ENCODE results near the gene SPHK2. TPM values are rescaled to one million over a fixed set of nuclear protein-coding genes. Genes with fewer than 3 reads are reported as not detected.
A peak's percentile ranks its signal among the peaks of the same experiment; 100 is the strongest.

Gene SPHK2
- total RNA-seq, 1 donor from 2014 or later, result 7.2 TPM

DNA sequence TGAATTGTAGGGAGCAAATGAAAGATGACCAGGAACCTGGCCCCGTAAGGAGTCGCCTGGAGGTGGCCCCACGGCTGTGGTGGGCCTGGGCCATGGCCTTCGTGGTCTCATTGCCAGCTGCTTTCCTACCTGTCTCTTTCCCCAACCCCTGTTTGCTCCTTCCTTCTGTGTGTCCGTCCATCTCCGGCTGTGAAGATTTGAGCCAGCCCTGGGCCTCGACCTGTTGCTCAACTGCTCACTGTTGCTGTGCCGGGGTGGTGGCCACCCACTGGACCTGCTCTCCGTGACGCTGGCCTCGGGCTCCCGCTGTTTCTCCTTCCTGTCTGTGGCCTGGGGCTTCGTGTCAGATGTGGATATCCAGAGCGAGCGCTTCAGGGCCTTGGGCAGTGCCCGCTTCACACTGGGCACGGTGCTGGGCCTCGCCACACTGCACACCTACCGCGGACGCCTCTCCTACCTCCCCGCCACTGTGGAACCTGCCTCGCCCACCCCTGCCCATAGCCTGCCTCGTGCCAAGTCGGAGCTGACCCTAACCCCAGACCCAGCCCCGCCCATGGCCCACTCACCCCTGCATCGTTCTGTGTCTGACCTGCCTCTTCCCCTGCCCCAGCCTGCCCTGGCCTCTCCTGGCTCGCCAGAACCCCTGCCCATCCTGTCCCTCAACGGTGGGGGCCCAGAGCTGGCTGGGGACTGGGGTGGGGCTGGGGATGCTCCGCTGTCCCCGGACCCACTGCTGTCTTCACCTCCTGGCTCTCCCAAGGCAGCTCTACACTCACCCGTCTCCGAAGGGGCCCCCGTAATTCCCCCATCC, 9.4 kb downstream of the SPHK2 start:
- Histone ChIP-seq H3K9me3 (ENCODE audit: low read depth) (no peaks in the 10 kb centered on the region), H3K36me3 (no peaks in the 10 kb centered on the region), H3F3A (ENCODE audit: low read depth) (peaks cover 42% of the 10 kb centered on the region), H3K79me2 (ENCODE audit: low read depth) (peaks cover 22% of the 10 kb centered on the region), H3K4me3 (no peak overlapping the region), H3K4me1 (peaks cover 11% of the 10 kb centered on the region), H3K27ac (no peak overlapping the region), H4K20me1 (ENCODE audit: low read depth) (peaks cover 43% of the 10 kb centered on the region), H3K27me3 (no peaks in the 10 kb centered on the region), H2AFZ (replicated peaks) (no peak overlapping the region), H3K9ac (no peak overlapping the region), H3K4me2 (no peak overlapping the region)
- DNase-seq (ENCODE audit: low spot score), result no peak
- H3K36me3 Mint-ChIP-seq, result peaks cover 2% of the 10 kb centered on the region
- H3K27me3 Mint-ChIP-seq (ENCODE audit: insufficient read depth, low read depth), result peaks cover 4% of the 10 kb centered on the region
- peak overlapping the region; percentile 30 for H3K4me3 Mint-ChIP-seq
- H3K9me3 Mint-ChIP-seq, result no peaks in the 10 kb centered on the region
- TF ChIP-seq, protein P1, sequence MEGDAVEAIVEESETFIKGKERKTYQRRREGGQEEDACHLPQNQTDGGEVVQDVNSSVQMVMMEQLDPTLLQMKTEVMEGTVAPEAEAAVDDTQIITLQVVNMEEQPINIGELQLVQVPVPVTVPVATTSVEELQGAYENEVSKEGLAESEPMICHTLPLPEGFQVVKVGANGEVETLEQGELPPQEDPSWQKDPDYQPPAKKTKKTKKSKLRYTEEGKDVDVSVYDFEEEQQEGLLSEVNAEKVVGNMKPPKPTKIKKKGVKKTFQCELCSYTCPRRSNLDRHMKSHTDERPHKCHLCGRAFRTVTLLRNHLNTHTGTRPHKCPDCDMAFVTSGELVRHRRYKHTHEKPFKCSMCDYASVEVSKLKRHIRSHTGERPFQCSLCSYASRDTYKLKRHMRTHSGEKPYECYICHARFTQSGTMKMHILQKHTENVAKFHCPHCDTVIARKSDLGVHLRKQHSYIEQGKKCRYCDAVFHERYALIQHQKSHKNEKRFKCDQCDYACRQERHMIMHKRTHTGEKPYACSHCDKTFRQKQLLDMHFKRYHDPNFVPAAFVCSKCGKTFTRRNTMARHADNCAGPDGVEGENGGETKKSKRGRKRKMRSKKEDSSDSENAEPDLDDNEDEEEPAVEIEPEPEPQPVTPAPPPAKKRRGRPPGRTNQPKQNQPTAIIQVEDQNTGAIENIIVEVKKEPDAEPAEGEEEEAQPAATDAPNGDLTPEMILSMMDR (IDR thresholded peaks at IDR 0.05), result no peak
- TF ChIP-seq EZH2 (IDR thresholded peaks at IDR 0.05), result no peak
- TF ChIP-seq EZH2phosphoT487 (IDR thresholded peaks at IDR 0.05), result no peak
- H3K27ac Mint-ChIP-seq, result peak overlapping the region; percentile 26
- H3K4me1 Mint-ChIP-seq, result peaks cover 55% of the 10 kb centered on the region

DNA sequence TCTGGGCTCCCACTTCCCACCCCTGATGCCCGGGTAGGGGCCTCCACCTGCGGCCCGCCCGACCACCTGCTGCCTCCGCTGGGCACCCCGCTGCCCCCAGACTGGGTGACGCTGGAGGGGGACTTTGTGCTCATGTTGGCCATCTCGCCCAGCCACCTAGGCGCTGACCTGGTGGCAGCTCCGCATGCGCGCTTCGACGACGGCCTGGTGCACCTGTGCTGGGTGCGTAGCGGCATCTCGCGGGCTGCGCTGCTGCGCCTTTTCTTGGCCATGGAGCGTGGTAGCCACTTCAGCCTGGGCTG, 9.9 kb downstream of the SPHK2 start:
- H3F3A ChIP-seq (ENCODE audit: low read depth), result peaks cover 40% of the 10 kb centered on the region
- H2AFZ ChIP-seq (replicated peaks), result no peak overlapping the region
- no peaks in the 10 kb centered on the region for H3K9me3 Mint-ChIP-seq
- DNase-seq (ENCODE audit: low spot score), result no peak
- no peak overlapping the region for H3K4me3 Mint-ChIP-seq
- H3K27me3 Mint-ChIP-seq (ENCODE audit: insufficient read depth, low read depth), result peaks cover 4% of the 10 kb centered on the region
- peak overlapping the region; percentile 41 for H3K27ac ChIP-seq
- peaks cover 57% of the 10 kb centered on the region for H3K4me1 Mint-ChIP-seq
- peaks cover 15% of the 10 kb centered on the region for H3K4me1 ChIP-seq
- no peak overlapping the region for H3K9ac ChIP-seq
- TF ChIP-seq, protein P1 (IDR thresholded peaks at IDR 0.05), result no peak
- no peak for TF ChIP-seq EZH2phosphoT487 (IDR thresholded peaks at IDR 0.05)
- no peak for TF ChIP-seq EZH2 (IDR thresholded peaks at IDR 0.05)
- no peaks in the 10 kb centered on the region for H3K9me3 ChIP-seq (ENCODE audit: low read depth)
- peaks cover 49% of the 10 kb centered on the region for H4K20me1 ChIP-seq (ENCODE audit: low read depth)
- H3K79me2 ChIP-seq (ENCODE audit: low read depth), result peaks cover 22% of the 10 kb centered on the region
- peak overlapping the region; percentile 70 for H3K4me2 ChIP-seq
- H3K36me3 Mint-ChIP-seq, result peaks cover 2% of the 10 kb centered on the region
- no peaks in the 10 kb centered on the region for H3K36me3 ChIP-seq
- no peak overlapping the region for H3K4me3 ChIP-seq
- H3K27me3 ChIP-seq, result no peaks in the 10 kb centered on the region
- H3K27ac Mint-ChIP-seq, result no peak overlapping the region

DNA sequence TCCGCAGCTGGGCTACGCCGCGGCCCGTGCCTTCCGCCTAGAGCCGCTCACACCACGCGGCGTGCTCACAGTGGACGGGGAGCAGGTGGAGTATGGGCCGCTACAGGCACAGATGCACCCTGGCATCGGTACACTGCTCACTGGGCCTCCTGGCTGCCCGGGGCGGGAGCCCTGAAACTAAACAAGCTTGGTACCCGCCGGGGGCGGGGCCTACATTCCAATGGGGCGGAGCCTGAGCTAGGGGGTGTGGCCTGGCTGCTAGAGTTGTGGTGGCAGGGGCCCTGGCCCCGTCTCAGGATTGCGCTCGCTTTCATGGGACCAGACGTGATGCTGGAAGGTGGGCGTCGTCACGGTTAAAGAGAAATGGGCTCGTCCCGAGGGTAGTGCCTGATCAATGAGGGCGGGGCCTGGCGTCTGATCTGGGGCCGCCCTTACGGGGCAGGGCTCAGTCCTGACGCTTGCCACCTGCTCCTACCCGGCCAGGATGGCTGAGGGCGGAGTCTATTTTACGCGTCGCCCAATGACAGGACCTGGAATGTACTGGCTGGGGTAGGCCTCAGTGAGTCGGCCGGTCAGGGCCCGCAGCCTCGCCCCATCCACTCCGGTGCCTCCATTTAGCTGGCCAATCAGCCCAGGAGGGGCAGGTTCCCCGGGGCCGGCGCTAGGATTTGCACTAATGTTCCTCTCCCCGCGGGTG, 10.4 kb downstream of the SPHK2 start:
- Mint-ChIP-seq H3K4me3 (peak overlapping the region; percentile 66), H3K4me1 (peaks cover 57% of the 10 kb centered on the region), H3K27ac (no peak overlapping the region), H3K27me3 (ENCODE audit: insufficient read depth, low read depth) (peaks cover 4% of the 10 kb centered on the region), H3K9me3 (no peaks in the 10 kb centered on the region), H3K36me3 (peaks cover 2% of the 10 kb centered on the region)
- Histone ChIP-seq H3F3A (ENCODE audit: low read depth) (peaks cover 43% of the 10 kb centered on the region), H3K27me3 (no peaks in the 10 kb centered on the region), H3K9ac (no peak overlapping the region), H3K27ac (peak overlapping the region; percentile 42), H3K4me1 (peaks cover 18% of the 10 kb centered on the region), H4K20me1 (ENCODE audit: low read depth) (peaks cover 46% of the 10 kb centered on the region), H2AFZ (replicated peaks) (no peak overlapping the region), H3K4me2 (peak overlapping the region; percentile 70), H3K9me3 (ENCODE audit: low read depth) (no peaks in the 10 kb centered on the region), H3K4me3 (peak overlapping the region; percentile 37), H3K36me3 (no peaks in the 10 kb centered on the region), H3K79me2 (ENCODE audit: low read depth) (peaks cover 17% of the 10 kb centered on the region)
- TF ChIP-seq, protein P1 (IDR thresholded peaks at IDR 0.05), result no peak
- TF ChIP-seq EZH2phosphoT487 (IDR thresholded peaks at IDR 0.05) (no peak), EZH2 (IDR thresholded peaks at IDR 0.05) (no peak)
- DNase-seq (ENCODE audit: low spot score), result peak; percentile 95
